Body of pancreas (tissue), 4 donors: ENCODE results near the gene KIRREL3. TPM values are rescaled to one million over a fixed set of nuclear protein-coding genes. Genes with fewer than 3 reads are reported as not detected.

Source experiments
- ATAC-seq: fragments of 150-250 bp; one replicate; pipeline ENCODE4 v1.9.1; 2016
- DNase-seq, 4 donors: peaks; one replicate each; pipeline ENCODE4 v3.0.0-alpha.2; 2019
- H3K27ac ChIP-seq, 4 donors: fragments of 200-600 bp; sonication (generic); 1 replicate in 3 of 4; 2 replicates in 1 of 4; pipeline versions ENCODE4 v1.5.1 to v1.6.1; 2016 to 2019; ENCODE audit warnings: mild to moderate bottlenecking in 1 of 4, mixed read lengths in 1 of 4, moderate library complexity in 1 of 4
- H3K27me3 ChIP-seq, 2 donors: fragments of 200-600 bp; sonication (generic); one replicate each; pipeline ENCODE4 v1.6.0; 2016; ENCODE audit warnings: mild to moderate bottlenecking in 1 of 2
- H3K36me3 ChIP-seq, 2 donors: fragments of 200-600 bp; sonication (generic); replicated peaks in 1 of 2; 2 replicates each; pipeline ENCODE4 v1.5.1; 2016; ENCODE audit warnings: low read depth in 2 of 2; ENCODE audit not compliant: insufficient read depth in 1 of 2
- H3K4me1 ChIP-seq: fragments of 200-600 bp; sonication (generic); one replicate; pipeline ENCODE4 v1.6.0; 2016
- H3K4me3 ChIP-seq, 2 donors: fragments of 200-600 bp; sonication (generic); 1 replicate in 1 of 2; 2 replicates in 1 of 2; pipeline ENCODE4 v1.5.1; 2016 to 2019
- H3K9me3 ChIP-seq, 3 donors: fragments of 200-600 bp; sonication (generic); 1 replicate in 2 of 3; 2 replicates in 1 of 3; pipeline ENCODE4 v1.5.1; 2016
- CTCF ChIP-seq, 7 experiments: fragments of 450-650 bp in 4 of 7; fragments of 200-600 bp in 3 of 7; sonication (generic) in 3 of 7; IDR thresholded peaks; one replicate each; pipeline ENCODE4 v1.5.1; 2016 to 2019; ENCODE audit warnings: antibody characterized with exemption in 7 of 7
- POLR2A ChIP-seq, 3 donors: fragments of 450-650 bp; IDR thresholded peaks; one replicate each; pipeline ENCODE4 v1.6.1; 2016; ENCODE audit warnings: antibody characterized with exemption in 3 of 3, mild to moderate bottlenecking in 2 of 3
- WGBS, 2 donors: methylation state at CpG; one replicate each; pipeline ENCODE4 v1.1.5; 2017; 5-methylcytosine and 5-hydroxymethylcytosine counted together
- intact Hi-C: fragments of 100-400 bp; cut with DNase I; formaldehyde crosslinking; loops from one replicate; pipeline ENCODE4 v1.15.1; 2023
- total RNA-seq, 2 donors: library from RNA; depleted of rRNA; stranded (reverse); fragments of >200 nt; gene quantifications; one replicate each; pipeline ENCODE4 v1.1.0, GENCODE V29; 2016

The KIRREL3 gene
- total RNA-seq, 2 donors from 2014 or later = 0.26 TPM; not detected in 1

GRCh38 chr11:126696982-126697381 lies 303.6 kb downstream of the KIRREL3 start:
- H3K9me3 ChIP-seq = peaks cover 0 to 4% (median 0%) of the 10 kb centered on the region in 3 donors
- no peaks in the 10 kb centered on the region for H3K36me3 ChIP-seq
- ATAC-seq (no peak), DNase-seq (no peak)
- no peak overlapping the region for H3K27ac ChIP-seq
- no peak for TF ChIP-seq CTCF (IDR thresholded peaks at IDR 0.05)
- TF ChIP-seq POLR2A (IDR thresholded peaks at IDR 0.05) = no peak
- no peaks in the 10 kb centered on the region for H3K27me3 ChIP-seq
- WGBS, 2 donors = 83 to 84% methylated on average over 8 of the region's 8 CpGs
- no peak overlapping the region for H3K4me3 ChIP-seq
- intact Hi-C loops = no loop called here
- H3K4me1 ChIP-seq = no peaks in the 10 kb centered on the region

GRCh38 chr11:126695293-126695692 lies 305.3 kb downstream of the KIRREL3 start:
- H3K36me3 ChIP-seq = no peaks in the 10 kb centered on the region
- no peaks in the 10 kb centered on the region for H3K4me1 ChIP-seq
- WGBS, 2 donors = 57 to 59% methylated on average over 4 of the region's 4 CpGs
- H3K27ac ChIP-seq = no peak overlapping the region
- no peak overlapping the region for H3K4me3 ChIP-seq
- DNase-seq (no peak), ATAC-seq (no peak)
- intact Hi-C loops = no loop called here
- no peaks in the 10 kb centered on the region for H3K27me3 ChIP-seq
- TF ChIP-seq POLR2A (IDR thresholded peaks at IDR 0.05) (no peak), CTCF (IDR thresholded peaks at IDR 0.05) (no peak)
- peaks cover 0 to 4% (median 0%) of the 10 kb centered on the region in 3 donors for H3K9me3 ChIP-seq

GRCh38 chr11:126694065-126694625 lies 306.4 kb downstream of the KIRREL3 start:
- Histone ChIP-seq H3K4me1 (no peaks in the 10 kb centered on the region), H3K27me3 (no peaks in the 10 kb centered on the region), H3K4me3 (no peak overlapping the region), H3K27ac (no peak overlapping the region), H3K36me3 (no peaks in the 10 kb centered on the region), H3K9me3 (peaks cover 0 to 4% (median 0%) of the 10 kb centered on the region in 3 donors)
- 73 to 75% methylated on average over 11 of the region's 11 CpGs for WGBS, 2 donors
- DNase-seq (no peak), ATAC-seq (no peak)
- intact Hi-C loops = no loop called here
- TF ChIP-seq POLR2A (IDR thresholded peaks at IDR 0.05) = no peak
- TF ChIP-seq CTCF (IDR thresholded peaks at IDR 0.05) = no peak

- Histone ChIP-seq H3K27me3 (no peaks in the 10 kb centered on the region), H3K4me3 (no peak overlapping the region), H3K9me3 (no peaks in the 10 kb centered on the region), H3K36me3 (no peaks in the 10 kb centered on the region), H3K27ac (no peak overlapping the region), H3K4me1 (no peaks in the 10 kb centered on the region)
- no peak for TF ChIP-seq POLR2A (IDR thresholded peaks at IDR 0.05)
- no peak for TF ChIP-seq CTCF (IDR thresholded peaks at IDR 0.05)
- no peak for DNase-seq
- intact Hi-C loops = no loop called here
- WGBS, 2 donors = 57 to 73% methylated on average over 2 of the region's 2 CpGs
- ATAC-seq = no peak
Measured at GRCh38 chr11:126687477-126687876, 313.1 kb downstream of the KIRREL3 start.

GRCh38 chr11:126686938-126687337 lies 313.6 kb downstream of the KIRREL3 start:
- Histone ChIP-seq H3K4me3 (no peak overlapping the region), H3K27me3 (no peaks in the 10 kb centered on the region), H3K27ac (no peak overlapping the region), H3K9me3 (no peaks in the 10 kb centered on the region), H3K4me1 (no peaks in the 10 kb centered on the region), H3K36me3 (no peaks in the 10 kb centered on the region)
- 72 to 75% methylated on average over 4 of the region's 4 CpGs for WGBS, 2 donors
- intact Hi-C loops = no loop called here
- TF ChIP-seq CTCF (IDR thresholded peaks at IDR 0.05) (no peak), POLR2A (IDR thresholded peaks at IDR 0.05) (no peak)
- ATAC-seq (no peak), DNase-seq (no peak)
